ENCODE data around the gene ARHGEF17.

DNA sequence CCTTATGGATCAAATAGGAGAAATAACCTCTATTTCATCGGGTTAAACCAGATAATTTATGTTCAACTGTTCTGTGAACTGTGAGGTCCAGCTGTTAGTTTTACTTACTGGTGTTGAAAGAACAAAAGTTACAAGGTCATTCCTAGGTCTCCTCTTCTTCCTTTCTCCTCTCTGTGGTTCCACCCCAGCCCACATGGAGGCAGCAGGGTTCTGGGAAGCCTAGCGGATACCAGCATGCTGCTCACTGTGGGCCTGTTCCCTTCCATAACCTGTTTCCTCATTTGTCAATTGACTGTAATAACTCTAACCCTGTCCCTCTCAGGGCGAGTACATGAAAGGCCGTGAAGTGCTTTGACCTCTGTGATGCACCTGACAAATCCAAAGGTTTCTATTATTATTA, 96.0 kb downstream of the ARHGEF17 start:
- TF ChIP-seq POLR2AphosphoS5 (IDR thresholded peaks at IDR 0.05): no peak
- TF ChIP-seq, protein P1, sequence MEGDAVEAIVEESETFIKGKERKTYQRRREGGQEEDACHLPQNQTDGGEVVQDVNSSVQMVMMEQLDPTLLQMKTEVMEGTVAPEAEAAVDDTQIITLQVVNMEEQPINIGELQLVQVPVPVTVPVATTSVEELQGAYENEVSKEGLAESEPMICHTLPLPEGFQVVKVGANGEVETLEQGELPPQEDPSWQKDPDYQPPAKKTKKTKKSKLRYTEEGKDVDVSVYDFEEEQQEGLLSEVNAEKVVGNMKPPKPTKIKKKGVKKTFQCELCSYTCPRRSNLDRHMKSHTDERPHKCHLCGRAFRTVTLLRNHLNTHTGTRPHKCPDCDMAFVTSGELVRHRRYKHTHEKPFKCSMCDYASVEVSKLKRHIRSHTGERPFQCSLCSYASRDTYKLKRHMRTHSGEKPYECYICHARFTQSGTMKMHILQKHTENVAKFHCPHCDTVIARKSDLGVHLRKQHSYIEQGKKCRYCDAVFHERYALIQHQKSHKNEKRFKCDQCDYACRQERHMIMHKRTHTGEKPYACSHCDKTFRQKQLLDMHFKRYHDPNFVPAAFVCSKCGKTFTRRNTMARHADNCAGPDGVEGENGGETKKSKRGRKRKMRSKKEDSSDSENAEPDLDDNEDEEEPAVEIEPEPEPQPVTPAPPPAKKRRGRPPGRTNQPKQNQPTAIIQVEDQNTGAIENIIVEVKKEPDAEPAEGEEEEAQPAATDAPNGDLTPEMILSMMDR (IDR thresholded peaks at IDR 0.05): peak; percentile 40 to 62 (median 50)

All from transverse colon (tissue), 4 donors.